ENCODE data around the gene CDK17. TPM values are rescaled to one million over a fixed set of nuclear protein-coding genes. Genes with fewer than 3 reads are reported as not detected.

Gene CDK17
- total RNA-seq, 1 donor from 2014 or later, result 112 TPM

DNA sequence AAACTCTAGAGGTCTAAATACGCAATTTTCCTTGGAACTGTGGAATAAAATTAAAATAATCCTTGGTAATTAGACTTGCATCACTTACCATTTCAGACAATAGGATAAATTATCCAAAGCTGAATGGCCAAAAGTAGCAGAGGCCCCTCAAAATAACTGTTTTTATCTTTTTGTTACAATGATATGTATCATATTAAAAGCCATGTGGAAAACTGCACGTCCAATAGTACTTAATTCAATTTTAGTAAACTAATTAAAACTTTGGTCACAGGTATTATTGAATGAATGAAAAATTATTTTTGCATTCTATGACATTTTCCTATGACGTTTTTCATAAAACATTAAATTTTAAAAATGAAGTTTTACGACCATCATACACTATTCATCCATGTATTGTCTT is 98.5 kb downstream of the CDK17 start:
- Mint-ChIP-seq H3K27ac (ENCODE audit: unreplicated experiment) (no peak overlapping the region), H3K4me3 (ENCODE audit: unreplicated experiment) (no peak overlapping the region), H3K4me1 (ENCODE audit: unreplicated experiment) (peaks cover 3% of the 10 kb centered on the region), H3K27me3 (ENCODE audit: unreplicated experiment) (peaks cover 3% of the 10 kb centered on the region), H3K9me3 (ENCODE audit: unreplicated experiment) (no peaks in the 10 kb centered on the region), H3K36me3 (ENCODE audit: low read depth, unreplicated experiment) (peaks cover 15% of the 10 kb centered on the region)
- DNase-seq (ENCODE audit: low spot score), result no peak
- no peak for TF ChIP-seq CTCF (IDR thresholded peaks at IDR 0.05; ENCODE audit: unreplicated experiment)

DNA sequence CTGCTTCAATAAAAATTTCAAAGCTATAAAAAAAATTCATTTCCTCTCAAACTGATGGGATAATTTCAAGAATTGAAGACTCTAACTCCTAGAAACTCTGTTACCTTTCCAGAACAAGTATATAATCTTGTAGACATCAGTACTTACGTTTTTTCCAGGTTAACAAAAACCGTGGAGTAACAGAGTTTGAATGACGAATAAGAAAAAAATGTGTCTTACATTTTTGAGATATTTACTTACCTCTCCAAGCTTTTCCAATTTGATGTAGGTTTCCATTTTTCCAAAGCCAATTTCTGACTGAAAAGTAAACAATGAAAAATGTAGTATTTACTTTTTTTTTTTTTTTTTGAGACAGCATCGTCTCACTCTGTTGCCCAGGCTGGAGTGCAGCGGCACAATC is 100.2 kb downstream of the CDK17 start:
- TF ChIP-seq CTCF (IDR thresholded peaks at IDR 0.05; ENCODE audit: unreplicated experiment), result no peak
- DNase-seq (ENCODE audit: low spot score), result no peak
- H3K27me3 Mint-ChIP-seq (ENCODE audit: unreplicated experiment), result no peaks in the 10 kb centered on the region
- no peak overlapping the region for H3K27ac Mint-ChIP-seq (ENCODE audit: unreplicated experiment)
- peaks cover 3% of the 10 kb centered on the region for H3K4me1 Mint-ChIP-seq (ENCODE audit: unreplicated experiment)
- H3K36me3 Mint-ChIP-seq (ENCODE audit: low read depth, unreplicated experiment), result peaks cover 24% of the 10 kb centered on the region
- no peaks in the 10 kb centered on the region for H3K9me3 Mint-ChIP-seq (ENCODE audit: unreplicated experiment)
- no peak overlapping the region for H3K4me3 Mint-ChIP-seq (ENCODE audit: unreplicated experiment)

- Mint-ChIP-seq H3K4me3 (ENCODE audit: unreplicated experiment) (no peak overlapping the region), H3K36me3 (ENCODE audit: low read depth, unreplicated experiment) (peaks cover 29% of the 10 kb centered on the region), H3K27me3 (ENCODE audit: unreplicated experiment) (no peaks in the 10 kb centered on the region), H3K4me1 (ENCODE audit: unreplicated experiment) (peaks cover 3% of the 10 kb centered on the region), H3K27ac (ENCODE audit: unreplicated experiment) (peak overlapping the region; percentile 31), H3K9me3 (ENCODE audit: unreplicated experiment) (no peaks in the 10 kb centered on the region)
- TF ChIP-seq CTCF (IDR thresholded peaks at IDR 0.05; ENCODE audit: unreplicated experiment), result no peak
- DNase-seq (ENCODE audit: low spot score), result no peak
Observed at GRCh38 chr12:96297504-96297903, 102.7 kb downstream of the CDK17 start.

DNA sequence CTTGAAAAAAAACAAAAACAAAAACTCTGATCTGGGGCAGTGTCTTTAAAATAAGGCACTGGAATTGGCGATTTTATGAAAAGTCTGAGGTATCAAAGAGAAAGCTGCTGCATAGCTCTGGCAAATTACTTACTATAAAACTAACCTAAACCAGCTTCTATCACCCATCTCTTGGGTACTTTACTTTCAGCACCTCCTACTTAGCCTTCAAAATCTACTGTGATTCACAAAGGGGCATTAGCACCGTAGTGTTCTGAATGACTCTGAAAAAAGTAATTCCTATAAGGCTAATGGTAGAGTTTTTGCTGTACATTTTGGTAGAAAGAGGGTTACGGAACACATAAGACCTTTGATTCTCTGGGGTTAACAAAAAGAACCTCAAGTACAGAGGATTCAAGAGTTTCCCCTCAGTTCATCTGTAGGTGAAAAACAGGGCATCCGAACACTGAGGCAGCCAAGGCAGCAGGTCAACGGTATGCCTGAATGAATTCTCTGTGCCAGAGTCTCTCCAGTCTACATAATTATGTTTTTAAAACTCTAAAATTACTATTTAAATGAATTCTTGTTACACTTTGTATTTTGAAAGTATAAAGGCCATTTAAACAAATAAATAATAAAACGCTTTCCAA is 104.6 kb downstream of the CDK17 start:
- H3K27me3 Mint-ChIP-seq (ENCODE audit: unreplicated experiment), result no peaks in the 10 kb centered on the region
- DNase-seq (ENCODE audit: low spot score), result no peak
- H3K9me3 Mint-ChIP-seq (ENCODE audit: unreplicated experiment), result no peaks in the 10 kb centered on the region
- no peak overlapping the region for H3K27ac Mint-ChIP-seq (ENCODE audit: unreplicated experiment)
- H3K4me1 Mint-ChIP-seq (ENCODE audit: unreplicated experiment), result no peaks in the 10 kb centered on the region
- no peak for TF ChIP-seq CTCF (IDR thresholded peaks at IDR 0.05; ENCODE audit: unreplicated experiment)
- H3K36me3 Mint-ChIP-seq (ENCODE audit: low read depth, unreplicated experiment), result peaks cover 36% of the 10 kb centered on the region
- H3K4me3 Mint-ChIP-seq (ENCODE audit: unreplicated experiment), result no peak overlapping the region

- DNase-seq (ENCODE audit: low spot score), result no peak
- H3K4me1 Mint-ChIP-seq (ENCODE audit: unreplicated experiment), result no peaks in the 10 kb centered on the region
- H3K4me3 Mint-ChIP-seq (ENCODE audit: unreplicated experiment), result no peak overlapping the region
- no peaks in the 10 kb centered on the region for H3K27me3 Mint-ChIP-seq (ENCODE audit: unreplicated experiment)
- no peak for TF ChIP-seq CTCF (IDR thresholded peaks at IDR 0.05; ENCODE audit: unreplicated experiment)
- H3K9me3 Mint-ChIP-seq (ENCODE audit: unreplicated experiment), result no peaks in the 10 kb centered on the region
- peaks cover 36% of the 10 kb centered on the region for H3K36me3 Mint-ChIP-seq (ENCODE audit: low read depth, unreplicated experiment)
- no peak overlapping the region for H3K27ac Mint-ChIP-seq (ENCODE audit: unreplicated experiment)
Observed at GRCh38 chr12:96294831-96295230, 105.4 kb downstream of the CDK17 start.
